Esophagus squamous epithelium (tissue), 5 donors: ENCODE results near the gene MYCBP2. TPM values are rescaled to one million over a fixed set of nuclear protein-coding genes. Genes with fewer than 3 reads are reported as not detected.

Experiments
- DNase-seq: peaks from one replicate; lab custom pipeline; 2025; lab: John Stamatoyannopoulos, UW
- H3K27ac ChIP-seq, 4 donors: fragments of 200-600 bp; sonication (generic); one replicate each; pipeline ENCODE4 v1.5.1; 2016 to 2019; ENCODE audit warnings: mild to moderate bottlenecking in 1 of 4
- H3K27me3 ChIP-seq, 4 donors: fragments of 200-600 bp; sonication (generic); 1 replicate in 3 of 4; 2 replicates in 1 of 4; pipeline versions ENCODE4 v1.5.1 to v1.6.0; 2017 to 2021; ENCODE audit warnings: antibody characterized with exemption in 1 of 4
- H3K36me3 ChIP-seq, 3 donors: fragments of 200-600 bp; sonication (generic); one replicate each; pipeline ENCODE4 v1.5.1; 2016 to 2019
- H3K4me1 ChIP-seq, 3 donors: fragments of 200-600 bp; sonication (generic); one replicate each; pipeline ENCODE4 v1.5.1; 2017 to 2019
- H3K4me3 ChIP-seq, 4 donors: fragments of 200-600 bp; sonication (generic); 1 replicate in 3 of 4; 2 replicates in 1 of 4; pipeline ENCODE4 v1.5.1; 2016 to 2019; ENCODE audit warnings: mild to moderate bottlenecking in 2 of 4, moderate library complexity in 1 of 4
- H3K9me3 ChIP-seq, 3 donors: fragments of 200-600 bp; sonication (generic); one replicate each; pipeline ENCODE4 v1.5.1; 2016 to 2019
- CTCF ChIP-seq, 6 experiments: fragments of 450-650 bp in 4 of 6; fragments of 200-600 bp in 2 of 6; sonication (generic) in 2 of 6; IDR thresholded peaks; one replicate each; pipeline ENCODE4 v1.5.1; 2016 to 2019; ENCODE audit warnings: antibody characterized with exemption in 6 of 6, mild to moderate bottlenecking in 4 of 6, moderate library complexity in 4 of 6
- POLR2A ChIP-seq, 4 donors: fragments of 450-650 bp; IDR thresholded peaks; one replicate each; pipeline ENCODE4 v1.6.1; 2017; ENCODE audit warnings: antibody characterized with exemption in 4 of 4, mild to moderate bottlenecking in 4 of 4, moderate library complexity in 3 of 4
- WGBS, 2 donors: methylation state at CpG; one replicate each; pipeline ENCODE4 v1.1.5; 2018; 5-methylcytosine and 5-hydroxymethylcytosine counted together
- intact Hi-C: fragments of 100-400 bp; cut with DNase I; formaldehyde crosslinking; loops from one replicate; pipeline ENCODE4 v1.15.0; 2022
- total RNA-seq, 4 donors: library from RNA; depleted of rRNA; stranded (reverse); fragments of >200 nt; gene quantifications; one replicate each; pipeline ENCODE4 v1.1.0, GENCODE V29; 2016
- donor health status: DM: yes; HTN: yes; CAD: no.

The MYCBP2 gene
- total RNA-seq, 4 donors from 2014 or later, result 80.9 to 167 (median 130) TPM

GRCh38 chr13:77239312-77239711, 87.6 kb downstream of the MYCBP2 start:
- H3K27ac ChIP-seq, result no peak overlapping the region
- TF ChIP-seq POLR2A (IDR thresholded peaks at IDR 0.05), result no peak
- no peak for TF ChIP-seq CTCF (IDR thresholded peaks at IDR 0.05)
- WGBS, 2 donors, result 86 to 97% methylated on average over 3 of the region's 3 CpGs
- intact Hi-C loops, result no loop called here
- no peaks in the 10 kb centered on the region for H3K9me3 ChIP-seq
- no peaks in the 10 kb centered on the region for H3K4me1 ChIP-seq
- H3K4me3 ChIP-seq, result no peak overlapping the region
- H3K27me3 ChIP-seq, result no peaks in the 10 kb centered on the region
- H3K36me3 ChIP-seq, result peaks cover 0 to 84% (median 3%) of the 10 kb centered on the region in 3 donors
- no peak for DNase-seq

- intact Hi-C loops, result no loop called here
- Histone ChIP-seq H3K4me3 (no peak overlapping the region), H3K27ac (no peak overlapping the region)
These were observed 91.4 kb downstream of the MYCBP2 start for GRCh38 chr13:77235456-77236022.

GRCh38 chr13:77233159-77233558, 93.7 kb downstream of the MYCBP2 start:
- TF ChIP-seq CTCF (IDR thresholded peaks at IDR 0.05), result no peak
- no peak for TF ChIP-seq POLR2A (IDR thresholded peaks at IDR 0.05)
- Histone ChIP-seq H3K27me3 (no peaks in the 10 kb centered on the region), H3K9me3 (no peaks in the 10 kb centered on the region), H3K4me3 (no peak overlapping the region), H3K4me1 (no peaks in the 10 kb centered on the region), H3K27ac (no peak overlapping the region), H3K36me3 (peaks cover 3 to 62% (median 3%) of the 10 kb centered on the region in 3 donors)
- 88 to 93% methylated on average over 4 of the region's 4 CpGs for WGBS, 2 donors
- DNase-seq, result no peak
- intact Hi-C loops, result no loop called here

More at GRCh38 chr13:77235456-77236022, 91.4 kb downstream of the MYCBP2 start:
- no peak for DNase-seq
- Histone ChIP-seq H3K9me3 (no peaks in the 10 kb centered on the region), H3K4me1 (no peaks in the 10 kb centered on the region), H3K27me3 (no peaks in the 10 kb centered on the region), H3K36me3 (peaks cover 3 to 75% (median 3%) of the 10 kb centered on the region in 3 donors)
- no peak for TF ChIP-seq POLR2A (IDR thresholded peaks at IDR 0.05)
- TF ChIP-seq CTCF (IDR thresholded peaks at IDR 0.05), result no peak

- H3K4me3 ChIP-seq, result no peak overlapping the region
- TF ChIP-seq CTCF (IDR thresholded peaks at IDR 0.05) (no peak), POLR2A (IDR thresholded peaks at IDR 0.05) (no peak)
- peaks cover under 1 to 50% (median 3%) of the 10 kb centered on the region in 3 donors for H3K36me3 ChIP-seq
- H3K4me1 ChIP-seq, result no peaks in the 10 kb centered on the region
- H3K9me3 ChIP-seq, result no peaks in the 10 kb centered on the region
- 89 to 97% methylated on average over 5 of the region's 5 CpGs for WGBS, 2 donors
- intact Hi-C loops, result no loop called here
- H3K27ac ChIP-seq, result no peak overlapping the region
- no peaks in the 10 kb centered on the region for H3K27me3 ChIP-seq
- no peak for DNase-seq
These were observed 96.3 kb downstream of the MYCBP2 start for GRCh38 chr13:77230560-77230959.

GRCh38 chr13:77225946-77226345, 100.9 kb downstream of the MYCBP2 start:
- Histone ChIP-seq H3K36me3 (peaks cover 0 to 69% (median 3%) of the 10 kb centered on the region in 3 donors), H3K27ac (no peak overlapping the region), H3K4me3 (no peak overlapping the region), H3K9me3 (no peaks in the 10 kb centered on the region), H3K27me3 (no peaks in the 10 kb centered on the region), H3K4me1 (no peaks in the 10 kb centered on the region)
- TF ChIP-seq POLR2A (IDR thresholded peaks at IDR 0.05) (no peak), CTCF (IDR thresholded peaks at IDR 0.05) (no peak)
- intact Hi-C loops, result no loop called here
- DNase-seq, result no peak
